ENCODE data around the gene SORBS2. TPM values are rescaled to one million over a fixed set of nuclear protein-coding genes. Genes with fewer than 3 reads are reported as not detected.

Gene SORBS2
- total RNA-seq, 2 experiments from 2014 or later: not detected

DNA sequence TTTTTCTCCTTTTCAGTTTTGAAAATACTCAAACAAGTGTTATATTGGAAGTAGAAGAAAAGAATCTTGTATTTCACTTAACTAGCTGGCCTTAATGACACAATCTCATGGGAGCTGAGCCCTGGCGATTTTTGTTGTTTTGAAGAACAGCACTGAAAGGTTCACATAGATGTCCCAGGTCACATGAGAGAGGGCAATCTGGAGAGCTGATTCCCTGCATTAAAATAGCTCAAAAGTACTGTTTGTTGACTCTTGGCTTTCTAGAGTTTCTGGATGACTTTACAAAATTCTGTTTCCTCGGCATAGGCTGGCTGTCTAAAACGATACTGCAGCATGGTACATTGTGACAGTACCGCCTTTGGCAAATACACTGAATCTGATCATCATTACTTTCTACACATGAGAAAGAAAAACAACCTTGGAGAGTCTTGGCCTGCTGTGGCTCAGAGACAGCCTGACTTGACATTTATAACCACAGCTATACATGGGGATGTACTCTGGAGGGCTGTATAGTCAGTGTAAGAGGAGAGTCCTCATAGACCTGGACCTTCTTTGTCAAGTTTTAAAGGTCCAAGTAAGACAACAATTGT, 156.9 kb downstream of the SORBS2 start:
- ChIA-PET POLR2A (no interaction called here), CTCF (interaction anchor here (0.7 kb wide), 1 partner anchor 14 kb away, joined by 3 read pairs; no protein-coding TSS in a partner anchor)

DNA sequence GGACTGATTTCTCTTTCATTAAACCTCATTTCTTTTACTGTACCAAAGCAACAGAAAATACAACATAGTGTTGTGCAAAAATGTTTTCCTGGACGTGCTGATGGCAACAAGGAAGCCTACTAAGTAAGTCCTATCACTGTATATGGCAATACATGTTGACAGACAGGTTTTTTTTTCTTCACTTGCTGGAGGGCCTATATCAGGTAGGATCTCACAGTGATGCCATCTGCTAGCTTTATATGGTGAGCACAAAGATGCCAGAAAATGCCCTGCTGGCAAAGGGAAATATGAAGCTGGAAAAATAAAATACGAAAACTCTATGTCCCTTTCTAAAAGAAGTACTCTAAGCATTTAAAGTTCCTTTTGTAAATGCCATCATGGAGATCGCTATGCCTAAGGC, 157.7 kb downstream of the SORBS2 start:
- ChIA-PET CTCF (no interaction called here), POLR2A (no interaction called here)

DNA sequence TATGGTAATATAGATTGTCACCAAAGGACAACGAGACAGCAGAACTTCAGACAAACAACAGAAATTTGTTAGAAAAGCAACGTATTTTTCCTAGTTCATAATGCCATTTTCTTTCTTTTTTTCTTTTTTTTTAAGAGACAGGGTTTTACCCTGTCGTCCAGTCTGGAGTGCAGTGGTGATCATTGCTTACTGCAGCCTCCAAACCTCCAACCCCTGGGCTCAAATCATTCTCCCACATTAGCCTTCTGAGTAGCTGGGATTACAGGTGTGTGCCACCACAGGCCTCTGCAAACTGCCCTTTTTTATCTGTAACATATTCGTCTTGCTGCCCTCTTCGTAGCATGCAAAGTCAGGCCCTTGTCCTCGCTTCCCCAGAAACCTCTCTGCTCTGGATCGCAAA, 160.1 kb downstream of the SORBS2 start:
- ChIA-PET CTCF (no interaction called here), POLR2A (no interaction called here)

DNA sequence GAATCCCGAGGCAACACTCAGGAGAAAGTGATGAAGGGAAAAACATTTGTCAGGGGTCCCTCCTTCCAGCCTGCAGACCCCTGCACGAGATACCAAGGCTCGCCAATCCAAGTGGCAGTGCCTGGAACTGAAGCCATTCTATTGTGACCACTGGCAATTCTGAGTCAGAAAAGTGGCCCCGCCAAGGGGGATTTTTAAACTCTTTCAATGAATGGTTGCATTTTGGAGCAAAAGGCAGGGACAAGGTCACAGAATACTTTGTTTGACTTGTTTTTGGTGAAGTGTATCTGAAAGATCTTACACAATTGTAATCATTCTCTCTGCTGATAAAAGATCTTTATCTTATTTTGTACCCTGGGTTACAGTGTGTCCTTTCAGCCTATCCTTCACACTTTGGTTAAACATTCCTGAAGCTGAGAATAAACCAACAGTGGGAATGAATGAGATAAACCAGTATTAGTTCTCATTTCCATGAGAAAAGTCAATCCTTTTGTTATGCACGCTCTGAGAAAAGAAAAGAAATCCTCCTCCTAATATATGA, 160.8 kb downstream of the SORBS2 start:
- ChIA-PET CTCF (no interaction called here), POLR2A (no interaction called here)

DNA sequence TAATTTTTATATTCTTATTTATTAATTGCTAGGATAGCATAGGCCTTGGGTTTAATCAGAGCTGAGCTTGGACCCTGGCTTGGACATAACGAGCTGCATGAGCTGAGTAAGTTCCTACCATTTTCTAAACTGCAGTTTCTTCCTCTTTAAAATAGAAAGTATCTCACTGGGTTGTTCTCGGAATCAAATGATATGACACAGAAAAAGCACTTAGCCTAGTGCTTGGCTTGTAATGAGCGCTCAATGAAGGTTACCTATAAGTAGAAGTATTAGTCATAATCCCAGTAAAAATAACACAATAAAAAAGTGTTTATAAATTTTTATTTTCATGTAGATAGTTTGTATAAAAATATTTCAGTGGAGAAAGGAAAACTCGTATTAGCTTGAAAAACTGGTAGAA, 163.4 kb downstream of the SORBS2 start:
- CTCF ChIA-PET: interaction anchor here (0.5 kb wide), 1 partner anchor 1463 kb away, joined by 3 read pairs; no protein-coding TSS in a partner anchor
- POLR2A ChIA-PET: no interaction called here

DNA sequence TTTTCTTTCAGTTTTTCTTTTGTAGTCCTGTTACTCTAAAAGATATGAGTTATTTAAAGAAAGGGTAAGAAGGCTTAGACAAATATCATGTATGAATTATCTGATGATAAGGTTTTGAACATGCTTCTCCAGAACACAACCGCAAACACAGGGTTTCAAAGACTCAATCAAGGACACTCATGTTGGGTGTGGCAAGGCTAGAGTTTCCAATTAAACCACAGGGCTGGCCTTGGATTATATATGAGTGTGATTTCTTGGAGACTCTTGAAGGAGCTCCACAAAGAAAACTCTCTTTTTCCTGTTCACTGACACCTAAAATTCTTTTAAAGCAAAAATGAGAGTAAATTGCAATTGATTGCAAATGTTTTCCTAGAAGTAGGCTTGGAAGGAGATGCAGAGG, 166.6 kb downstream of the SORBS2 start:
- ChIA-PET POLR2A (no interaction called here), CTCF (no interaction called here)

DNA sequence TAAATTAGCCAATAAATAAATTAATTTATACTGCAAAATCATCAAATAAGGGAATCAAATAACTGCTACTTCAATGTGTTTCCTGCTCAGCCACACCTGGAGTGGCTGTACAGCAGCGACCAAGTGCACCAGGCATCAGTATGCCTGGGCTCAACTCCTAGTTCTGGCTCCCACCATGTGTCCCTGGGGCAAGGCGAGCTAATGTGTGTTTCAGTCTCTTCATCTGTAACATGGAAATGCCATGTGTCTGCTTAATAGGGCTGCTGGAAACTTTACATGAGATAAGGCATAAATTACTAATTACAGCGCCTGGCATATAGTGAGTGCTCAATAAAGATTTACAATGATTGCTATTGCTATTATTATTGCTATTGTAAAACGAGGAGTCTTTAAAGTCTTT, 167.6 kb downstream of the SORBS2 start:
- CTCF ChIA-PET: no interaction called here
- POLR2A ChIA-PET: no interaction called here

DNA sequence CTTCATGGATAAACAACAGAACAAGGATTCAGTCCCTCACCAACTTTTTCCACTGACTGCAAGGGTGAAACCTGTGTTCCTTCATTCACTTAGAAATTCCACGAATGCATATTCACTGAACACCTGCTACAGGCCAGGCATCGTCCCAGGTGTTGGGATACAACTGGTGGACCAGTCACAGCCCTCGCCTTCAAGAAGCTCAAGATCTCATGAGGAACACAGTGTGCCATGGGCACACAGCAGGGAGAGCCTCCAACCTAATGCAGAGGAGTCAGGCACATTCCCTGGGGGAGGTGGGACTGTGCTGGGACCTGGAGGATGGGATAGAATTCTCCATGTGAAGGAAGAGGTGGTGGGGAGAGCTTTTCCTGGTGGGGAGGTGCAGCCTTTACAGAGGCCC, 169.1 kb downstream of the SORBS2 start:
- ChIA-PET POLR2A (no interaction called here), CTCF (no interaction called here)

DNA sequence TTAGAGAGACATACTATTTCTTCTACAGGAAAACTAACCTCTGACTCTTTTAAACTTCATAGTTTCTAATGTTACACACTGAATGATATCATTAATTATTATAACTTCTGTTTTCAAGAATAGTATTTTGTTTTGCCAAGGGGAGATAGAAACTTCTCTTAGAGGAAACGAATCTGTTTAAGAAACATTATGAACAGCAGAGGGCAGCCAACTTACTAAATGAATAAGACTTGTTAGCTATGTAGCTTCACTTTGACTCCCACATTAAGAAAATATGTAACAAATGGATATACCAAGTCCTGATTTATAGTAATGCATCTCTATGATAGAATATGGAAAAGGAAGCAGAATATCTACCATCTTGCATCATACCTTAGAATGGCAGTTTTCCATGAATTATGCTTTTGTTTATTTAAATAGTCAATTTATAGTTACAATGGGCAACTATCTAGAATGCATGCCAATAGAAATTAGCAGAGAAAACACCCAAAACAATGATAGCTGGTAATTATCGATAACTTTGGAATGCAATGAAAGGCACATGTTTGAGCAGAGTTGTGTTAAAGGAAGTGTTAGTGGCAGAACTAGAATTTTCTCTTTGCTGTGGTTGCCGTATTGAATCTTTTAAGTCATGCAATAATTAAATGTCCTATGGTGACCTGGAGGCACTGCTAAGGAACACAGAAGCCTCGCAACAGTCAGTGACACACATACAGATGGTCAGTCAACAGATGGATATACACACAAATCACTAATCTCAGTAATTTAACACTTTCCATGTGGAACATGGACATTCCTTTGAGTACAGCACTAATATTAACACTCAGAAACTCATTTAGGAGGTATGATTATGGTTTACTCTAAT, 171.0 kb downstream of the SORBS2 start:
- CTCF ChIA-PET: interaction anchor here (0.6 kb wide), 1 partner anchor 14 kb away, joined by 3 read pairs; no protein-coding TSS in a partner anchor
- POLR2A ChIA-PET: no interaction called here

DNA sequence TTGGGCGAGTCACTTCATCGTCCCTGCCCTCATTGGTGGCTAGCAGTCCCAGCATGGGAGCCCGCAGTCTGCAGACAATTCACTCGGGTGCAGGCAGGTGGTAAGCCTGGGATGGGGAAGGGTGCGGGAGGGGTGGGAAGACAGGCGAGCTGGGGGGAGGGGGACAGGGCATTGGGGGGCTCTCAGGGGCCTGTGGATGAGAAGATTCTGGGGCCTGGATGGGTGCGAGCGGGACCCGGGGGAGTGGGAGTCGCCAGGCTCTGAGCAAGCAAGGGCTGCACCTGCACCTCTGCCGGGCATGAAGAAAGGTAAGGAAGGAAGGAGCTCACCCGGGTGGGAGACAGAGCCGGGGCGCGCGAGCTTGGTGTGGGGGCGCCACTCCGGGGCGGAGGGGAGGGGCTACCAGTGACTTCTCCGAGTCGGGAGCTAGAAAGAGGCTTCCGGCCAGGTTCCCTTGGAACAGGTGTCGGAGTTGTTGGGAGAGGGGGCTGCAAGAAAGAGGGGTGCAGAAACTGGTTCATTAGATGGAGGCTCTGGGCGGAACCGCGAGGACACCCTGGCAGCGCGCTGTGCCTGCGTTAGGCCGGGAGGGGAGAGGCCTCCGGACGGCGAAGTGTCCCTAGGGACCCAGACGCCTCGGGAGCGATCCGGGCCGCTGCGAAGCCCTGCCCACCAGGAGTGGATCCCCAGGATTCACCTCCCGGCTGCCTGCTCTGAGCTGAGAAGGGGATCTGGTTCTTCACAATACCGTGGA, 173.3 kb downstream of the SORBS2 start:
- ChIA-PET CTCF (no interaction called here), POLR2A (no interaction called here)

DNA sequence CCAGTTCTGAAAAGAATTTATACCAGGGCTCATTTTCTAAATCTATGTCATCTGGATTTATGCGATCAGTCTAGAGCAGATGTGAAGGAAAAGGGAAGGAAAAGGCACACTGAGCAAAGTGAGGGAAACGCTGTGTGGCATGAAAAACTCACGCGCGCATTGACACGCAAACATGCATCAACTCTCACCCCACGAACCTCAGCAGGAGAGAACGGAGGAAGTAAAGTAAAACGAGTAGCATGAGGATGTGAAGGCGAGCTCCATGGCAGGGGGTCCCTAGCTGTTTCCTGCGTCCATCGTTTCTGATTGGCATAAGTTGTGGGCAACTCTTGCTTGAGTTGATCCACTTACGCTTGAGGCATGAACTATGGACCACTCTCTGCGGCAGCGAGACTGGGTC, 173.9 kb downstream of the SORBS2 start:
- CTCF ChIA-PET: no interaction called here
- POLR2A ChIA-PET: no interaction called here

DNA sequence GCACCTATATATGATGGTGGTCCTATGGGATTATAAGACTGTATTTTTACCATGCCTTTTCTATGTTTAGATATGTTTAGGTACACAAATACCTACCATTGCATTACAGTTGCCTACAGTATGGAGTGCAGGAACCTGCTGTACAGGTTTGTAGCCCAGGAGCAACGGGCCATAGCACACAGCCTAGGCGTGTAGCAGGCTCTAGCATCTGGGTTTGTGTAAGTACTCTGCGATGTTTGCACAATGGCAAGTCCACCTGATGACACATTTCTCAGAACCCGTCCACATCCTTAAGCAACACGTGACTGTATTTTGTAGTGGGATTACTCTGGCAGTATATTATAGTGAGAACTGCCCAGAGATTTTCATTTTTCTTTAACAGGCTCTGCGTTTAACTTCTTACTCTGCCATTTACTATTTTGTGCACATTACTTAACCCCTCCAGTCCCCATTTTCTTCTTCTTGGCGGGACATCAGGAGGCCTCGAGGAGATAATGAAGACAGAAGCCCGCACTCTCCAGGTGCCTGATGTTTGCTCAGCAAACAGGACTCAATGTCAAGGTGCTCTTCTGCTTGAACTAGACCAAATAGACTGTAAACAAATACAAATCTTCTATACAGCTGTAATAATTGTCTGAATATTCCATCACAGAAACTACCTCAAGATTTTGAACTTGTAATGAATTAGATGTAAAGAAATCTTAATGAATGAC, 174.7 kb downstream of the SORBS2 start:
- POLR2A ChIA-PET: no interaction called here
- CTCF ChIA-PET: no interaction called here

DNA sequence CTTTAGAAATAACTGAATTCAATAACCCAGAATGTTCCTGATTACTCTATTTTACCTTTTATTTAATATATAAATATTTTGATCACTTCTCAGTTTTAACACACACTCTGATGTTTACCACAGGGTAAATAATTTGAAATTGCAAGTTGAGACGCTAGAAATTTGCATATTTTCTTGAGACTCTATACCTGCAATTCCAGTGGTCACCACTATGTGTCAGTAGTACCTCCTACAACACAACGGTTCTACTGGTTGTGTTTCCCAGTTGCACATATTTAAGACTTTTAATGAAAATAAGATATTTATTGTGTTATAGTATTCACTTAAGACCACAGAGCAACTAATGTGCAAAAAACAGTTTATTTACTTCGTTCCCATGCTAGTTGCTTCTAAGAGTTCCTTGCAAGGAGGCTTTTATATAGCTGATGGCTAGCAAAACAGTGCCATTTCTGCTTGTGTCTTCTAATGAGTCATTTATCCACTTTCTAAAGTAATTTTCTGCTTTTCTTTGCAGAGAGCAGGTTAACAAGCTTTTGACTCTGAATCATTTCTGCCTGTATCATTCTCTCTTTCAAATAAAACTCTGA, 177.8 kb downstream of the SORBS2 start:
- ChIA-PET POLR2A (no interaction called here), CTCF (no interaction called here)

DNA sequence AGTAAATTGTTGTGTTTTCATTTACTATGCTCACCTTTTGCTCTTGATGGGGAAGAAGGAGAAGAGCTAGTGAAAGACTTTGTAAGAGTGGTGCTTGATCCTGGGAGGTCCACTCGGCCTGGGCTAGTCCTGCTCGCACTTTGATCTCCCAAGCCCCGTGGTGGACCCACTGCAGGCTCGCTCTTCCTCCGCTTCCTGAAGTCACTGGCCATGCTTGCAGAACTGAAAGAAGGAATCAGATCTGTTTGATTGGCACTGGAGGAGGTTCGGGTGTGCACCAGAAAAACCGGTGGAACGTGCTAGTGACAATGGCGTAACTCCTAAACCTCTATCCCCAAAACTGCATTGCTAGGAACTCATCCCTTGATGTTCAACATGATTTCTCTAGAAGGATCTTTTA, 185.2 kb downstream of the SORBS2 start:
- ChIA-PET CTCF (no interaction called here), POLR2A (no interaction called here)

DNA sequence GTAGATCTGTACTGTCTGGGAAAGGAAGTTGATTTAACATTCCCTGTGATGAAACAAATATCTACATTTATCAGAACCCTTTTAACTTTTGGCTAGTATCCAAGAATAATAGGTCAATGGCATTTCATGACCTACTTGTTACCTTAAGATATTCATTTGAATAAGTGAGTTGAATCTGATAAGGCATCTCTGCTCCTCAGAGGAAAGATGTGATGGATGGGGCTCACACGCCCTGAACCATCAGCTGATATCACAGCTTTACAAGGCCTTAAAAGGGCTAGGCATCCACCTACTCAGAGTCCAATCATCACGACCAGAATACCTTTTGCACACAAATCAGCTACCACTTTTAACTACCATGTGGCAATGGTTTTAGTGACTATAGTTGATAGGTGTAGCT, 186.5 kb downstream of the SORBS2 start:
- ChIA-PET CTCF (no interaction called here), POLR2A (no interaction called here)

DNA sequence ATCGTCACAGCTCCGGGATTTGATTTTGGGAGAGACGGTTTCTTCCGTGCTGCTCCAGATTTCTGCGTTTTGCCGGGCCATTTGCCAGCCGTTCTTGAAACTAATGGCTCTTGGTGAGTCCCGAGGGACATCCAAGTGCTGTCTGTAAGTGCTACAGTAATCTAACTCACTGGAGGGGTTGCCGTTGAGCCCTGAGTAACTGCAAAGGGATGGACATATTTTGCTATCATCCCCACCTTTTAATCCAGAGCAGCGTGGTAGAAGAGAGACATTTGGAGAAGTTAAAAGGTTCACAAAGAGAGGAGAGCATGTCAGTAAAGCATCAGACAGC, 187.8 kb downstream of the SORBS2 start:
- POLR2A ChIA-PET: no interaction called here

DNA sequence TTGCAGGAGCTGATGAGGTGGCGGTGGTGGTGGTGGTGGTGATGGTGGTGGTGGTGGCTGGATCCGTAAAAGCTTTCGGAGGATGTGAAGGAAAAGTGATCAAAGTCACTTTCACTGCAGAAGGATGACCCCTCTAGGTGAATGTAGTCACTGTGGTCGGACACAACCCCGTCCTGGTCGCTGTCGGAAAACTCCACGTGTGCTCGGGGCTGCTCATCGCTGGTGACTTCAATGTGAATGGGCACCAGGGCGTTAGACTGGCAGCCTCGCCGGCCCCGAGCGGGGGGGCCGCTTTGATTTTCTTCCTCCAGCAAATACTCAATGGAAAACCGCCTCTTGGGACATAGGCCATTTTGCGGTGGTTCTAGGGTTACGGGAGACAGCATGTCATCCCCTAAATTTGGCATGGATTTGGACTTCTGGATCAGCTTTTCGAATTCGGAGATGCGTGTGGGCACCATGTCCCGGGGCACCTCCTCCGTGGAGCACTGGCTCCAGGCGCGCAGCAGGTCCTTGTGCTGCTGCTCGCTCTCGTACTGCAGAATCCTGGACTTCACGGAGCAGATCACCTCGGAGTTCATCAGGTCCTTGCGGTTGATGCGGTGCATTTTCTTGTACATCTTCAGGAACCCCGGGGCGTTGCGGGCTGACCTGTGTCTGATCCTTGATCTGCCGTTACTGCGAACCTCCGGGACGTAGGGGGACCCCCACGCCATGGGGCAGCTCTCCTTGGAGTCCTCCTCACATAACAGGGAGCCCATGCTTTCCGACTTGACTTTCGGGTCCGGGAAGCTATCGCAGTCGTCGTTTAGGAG, 188.3 kb downstream of the SORBS2 start:
- ChIA-PET POLR2A (no interaction called here), CTCF (interaction anchor here (1.1 kb wide), 1 partner anchor 26 kb away, joined by 3 read pairs; no protein-coding TSS in a partner anchor)

More for the DNA sequence above, 187.8 kb downstream of the SORBS2 start:
- CTCF ChIA-PET: interaction anchor here (1.1 kb wide), 1 partner anchor 26 kb away, joined by 3 read pairs; no protein-coding TSS in a partner anchor

DNA sequence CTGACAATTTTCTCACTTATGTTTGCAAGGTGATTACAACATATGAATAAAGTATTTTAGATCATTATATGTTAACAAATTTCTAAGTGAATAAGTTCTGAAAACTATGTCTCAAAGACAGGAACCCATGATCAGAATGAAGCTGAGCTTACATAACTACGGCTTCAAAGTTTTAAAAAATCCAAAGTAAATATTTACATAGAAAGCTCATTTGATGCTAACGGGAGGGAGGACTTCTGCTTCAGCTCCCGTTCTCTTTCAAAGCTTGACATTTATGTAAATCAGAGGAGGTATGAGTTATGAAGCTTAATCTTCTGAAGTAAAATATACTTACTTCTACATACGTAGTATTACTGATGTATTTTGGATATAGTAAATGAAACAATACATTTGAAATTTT, 203.8 kb downstream of the SORBS2 start:
- CTCF ChIA-PET: no interaction called here
- POLR2A ChIA-PET: no interaction called here

DNA sequence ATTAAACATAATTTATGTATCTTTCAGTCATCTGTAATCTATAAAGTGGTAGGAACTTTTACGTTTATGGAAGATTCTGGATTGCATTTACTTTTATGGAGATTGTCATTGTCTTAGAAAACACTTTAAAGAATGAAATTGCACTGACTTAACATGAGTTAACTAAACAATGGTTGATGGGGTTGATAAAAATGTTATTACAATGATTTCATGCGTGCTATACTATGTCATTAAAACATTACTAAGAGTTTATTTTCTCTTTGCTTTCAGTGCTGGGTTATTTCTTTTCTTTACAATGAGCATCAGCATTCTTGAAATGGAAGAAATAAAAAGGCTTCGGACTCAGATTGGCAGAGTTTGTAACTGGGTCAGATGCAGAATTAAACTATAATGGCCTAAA, 209.6 kb downstream of the SORBS2 start:
- CTCF ChIA-PET: no interaction called here
- POLR2A ChIA-PET: no interaction called here

All from activated CD8-positive, alpha-beta memory T cell treated with anti-CD3 and anti-CD28 coated beads for 36 hours (primary cell).